GM12878 (cell line): ENCODE measurements around the gene GIGYF1. TPM values are rescaled to one million over a fixed set of nuclear protein-coding genes. Genes with fewer than 3 reads are reported as not detected.
A peak's percentile ranks its signal among the peaks of the same experiment; 100 is the strongest.

ENCODE experiments used
- ATAC-seq: fragments of 200-7000 bp; cut with Tn5 transposase; 3 replicates; pipeline ENCODE4 v1.9.1; 2020; ENCODE audit warnings: mild to moderate bottlenecking, moderate library complexity
- BruUV-seq: library from RNA; stranded (reverse); fragments of 400-500 nt; replicated peaks from 2 replicates; lab custom pipeline; 2021; lab: Mats Ljungman, UMichigan
- CTCF ChIA-PET: fragments of 300-600 bp; sonication (Branson Sonifier 250); formaldehyde crosslinking; extraction: SDS; loops from one replicate; lab custom pipeline; 2021; ENCODE audit warnings: inconsistent platforms; lab: Yijun Ruan, JAX
- POLR2A ChIA-PET: fragments of 350-600 bp; formaldehyde crosslinking; extraction: SDS; loops from one replicate; lab custom pipeline; 2021; ENCODE audit warnings: inconsistent platforms; lab: Charles Lee
- RAD21 ChIA-PET: fragments of 300-600 bp; sonication (Branson Sonifier 250); formaldehyde crosslinking; loops from one replicate; lab custom pipeline; 2023; ENCODE audit warnings: antibody characterized with exemption; ENCODE audit not compliant: unreplicated experiment; lab: Charles Lee
- SMC1A ChIA-PET: fragments of 300-600 bp; sonication (Branson Sonifier 250); formaldehyde crosslinking; loops from one replicate; lab custom pipeline; 2023; ENCODE audit not compliant: unreplicated experiment, uncharacterized antibody; lab: Charles Lee
- DNase-seq: peaks from one replicate; pipeline ENCODE4 v3.0.0-alpha.2; 2011; ENCODE audit warnings: low read depth, low spot score
- FAIRE-seq: peaks from 3 replicates; lab custom pipeline; 2011; peaks lifted over from hg19 to GRCh38; lab: Jason Lieb, UNC
- H2AFZ ChIP-seq: 2 replicates; pipeline ENCODE4 v1.6.0; 2011; ENCODE audit warnings: low read depth, low read length, control low read depth; ENCODE audit not compliant: control insufficient read depth
- H3K27ac ChIP-seq: 2 replicates; pipeline ENCODE4 v1.5.1; 2011; ENCODE audit warnings: control low read depth; ENCODE audit not compliant: control insufficient read depth, insufficient read depth
- H3K27me3 ChIP-seq, 2 experiments: replicated peaks in 1 of 2; 2 replicates each; pipeline versions ENCODE4 v1.6.0 to v1.6.1; 2011; ENCODE audit warnings: low read length in 1 of 2; ENCODE audit not compliant: control insufficient read depth in 2 of 2, insufficient read depth in 2 of 2
- H3K36me3 ChIP-seq, 2 experiments: 2 replicates each; pipeline ENCODE4 v1.5.1; 2011; ENCODE audit warnings: low read length in 1 of 2; ENCODE audit not compliant: control insufficient read depth in 2 of 2, insufficient read depth in 2 of 2
- H3K4me1 ChIP-seq: 2 replicates; pipeline ENCODE4 v1.6.1; 2011; ENCODE audit warnings: mild to moderate bottlenecking, low read length, moderate library complexity, mixed read lengths; ENCODE audit not compliant: control insufficient read depth, insufficient read depth
- H3K4me2 ChIP-seq: 2 replicates; pipeline ENCODE4 v1.6.0; 2011; ENCODE audit warnings: control low read depth; ENCODE audit not compliant: control insufficient read depth, insufficient read depth
- H3K4me3 ChIP-seq: fragments of 200-600 bp; sonication (generic); 2 replicates; pipeline ENCODE4 v1.5.1; 2016
- H3K79me2 ChIP-seq: 2 replicates; pipeline ENCODE4 v1.6.0; 2011; ENCODE audit warnings: low read length; ENCODE audit not compliant: control insufficient read depth, insufficient read depth
- H3K9ac ChIP-seq: 2 replicates; pipeline ENCODE4 v1.8.0; 2011; ENCODE audit warnings: low read length, control low read depth, mixed read lengths; ENCODE audit not compliant: control insufficient read depth, insufficient read depth
- H3K9me3 ChIP-seq: replicated peaks from 3 replicates; pipeline ENCODE4 v1.5.1; 2011; ENCODE audit warnings: mild to moderate bottlenecking, low read length; ENCODE audit not compliant: control insufficient read depth, insufficient read depth
- H4K20me1 ChIP-seq: 2 replicates; pipeline ENCODE4 v1.6.0; 2011; ENCODE audit not compliant: control insufficient read depth, insufficient read depth
- MEF2B ChIP-seq: fragments of 450-650 bp; IDR thresholded peaks from 2 replicates; pipeline ENCODE4 v1.6.1; 2018; ENCODE audit warnings: mild to moderate bottlenecking, moderate library complexity; ENCODE audit not compliant: partially characterized antibody, poor library complexity, severe bottlenecking
- WGBS: methylation state at CpG from one replicate; pipeline ENCODE4 v1.1.6; 2016; ENCODE audit warnings: low lambda C conversion rate; ENCODE audit not compliant: insufficient replicate concordance, insufficient coverage; ENCODE audit errors: missing lambda C conversion rate; 5-methylcytosine and 5-hydroxymethylcytosine counted together
- in situ Hi-C: fragments of 300-500 bp; cut with MboI; formaldehyde crosslinking; loops from 9 replicates; pipeline ENCODE4 v1.14.3; 2018; ENCODE audit warnings: mixed read lengths
- intact Hi-C: fragments of 100-400 bp; cut with micrococcal nuclease; formaldehyde crosslinking; loops from one replicate; pipeline ENCODE4 v1.14.2; 2022; ENCODE audit not compliant: unreplicated experiment
- polyA plus RNA-seq, 11 experiments: library from polyadenylated mRNA; depleted of rRNA in 4 of 11; unstranded in 6 of 11; stranded (reverse) in 5 of 11; fragments of >200 nt; fragmentation: Nextera tagmentation in 4 of 11; fragmentation: Illumina TruSeq in 1 of 11; extraction: Ambion mirVana in 4 of 11; extraction: Trizol in 1 of 11; gene quantifications; 1 replicate in 1 of 11; 2 replicates in 10 of 11; pipeline versions ENCODE4 v1.2.1 to v1.2.3, GENCODE V29; 2011 to 2016; ENCODE audit warnings: inconsistent platforms in 2 of 11, missing spikeins in 2 of 11, low read depth in 1 of 11
- total RNA-seq, 4 experiments: library from RNA; depleted of rRNA in 3 of 4; stranded (reverse); fragments of >200 nt in 3 of 4; fragmentation: Illumina TruSeq in 1 of 4; extraction: Trizol in 1 of 4; gene quantifications; 2 replicates each; pipeline versions ENCODE4 v1.2.1 to v1.2.3, GENCODE V29; 2013 to 2021
- TF ChIP-seq, protein P1 (sequence below): fragments of 450-650 bp; IDR thresholded peaks from 2 replicates; pipeline ENCODE4 v1.6.1; 2017; ENCODE audit warnings: mild to moderate bottlenecking, moderate library complexity

GIGYF1 gene
- total and polyA plus RNA-seq, 10 of the 15 experiments (the other 5 are each of a cell fraction or from before 2014, with no cell fraction given): 0.31 to 47.2 (median 9.9) TPM

DNA sequence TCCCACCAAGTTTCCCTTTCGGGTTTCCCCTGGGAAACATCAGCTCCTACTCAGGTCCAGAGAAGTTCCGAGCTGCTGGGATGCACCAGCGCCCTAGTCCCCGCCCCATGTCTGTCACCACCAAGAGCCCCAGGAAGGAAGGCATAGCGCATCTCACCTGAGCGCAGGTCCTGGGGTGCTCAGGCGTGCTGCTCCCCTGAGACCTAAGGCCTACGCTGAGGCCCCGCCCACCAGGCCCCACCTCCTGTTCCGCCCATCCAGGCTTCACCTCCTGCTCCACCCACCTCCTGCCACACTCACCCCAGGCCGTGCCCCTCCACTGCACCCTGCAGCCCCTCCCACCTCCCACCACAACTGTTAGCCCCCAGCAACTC lies 51.5 kb downstream of the GIGYF1 start:
- DNase-seq (no peak), FAIRE-seq (peak; percentile 38), ATAC-seq (peak; percentile 97)
- ChIA-PET SMC1A (no interaction called here), CTCF (interaction anchor here (1.2 to 1.4 kb wide), 2 partner anchors 9 to 49 kb away, joined by 6 to 8 read pairs; no protein-coding TSS in a partner anchor), RAD21 (no interaction called here), POLR2A (no interaction called here)
- H3K9ac ChIP-seq: no peak overlapping the region
- H3K27me3 ChIP-seq: no peaks in the 10 kb centered on the region; a peak in 2 of 4 replicates
- intact Hi-C loops (no loop called here), in situ Hi-C loops (no loop called here)
- H3K4me1 ChIP-seq: no peaks in the 10 kb centered on the region; the same call in 1 of the 2 replicates
- no TSS peak for BruUV-seq
- no peak overlapping the region for H3K27ac ChIP-seq
- H4K20me1 ChIP-seq: no peaks in the 10 kb centered on the region
- H3K79me2 ChIP-seq: no peaks in the 10 kb centered on the region
- H3K36me3 ChIP-seq: no peaks in the 10 kb centered on the region
- H3K9me3 ChIP-seq: no peaks in the 10 kb centered on the region
- no peak overlapping the region for H3K4me2 ChIP-seq
- WGBS: 0% methylated on average over 11 of the region's 11 CpGs
- peak overlapping the region; percentile 19 for H2AFZ ChIP-seq
- H3K4me3 ChIP-seq: no peak overlapping the region
- TF ChIP-seq, protein P1, sequence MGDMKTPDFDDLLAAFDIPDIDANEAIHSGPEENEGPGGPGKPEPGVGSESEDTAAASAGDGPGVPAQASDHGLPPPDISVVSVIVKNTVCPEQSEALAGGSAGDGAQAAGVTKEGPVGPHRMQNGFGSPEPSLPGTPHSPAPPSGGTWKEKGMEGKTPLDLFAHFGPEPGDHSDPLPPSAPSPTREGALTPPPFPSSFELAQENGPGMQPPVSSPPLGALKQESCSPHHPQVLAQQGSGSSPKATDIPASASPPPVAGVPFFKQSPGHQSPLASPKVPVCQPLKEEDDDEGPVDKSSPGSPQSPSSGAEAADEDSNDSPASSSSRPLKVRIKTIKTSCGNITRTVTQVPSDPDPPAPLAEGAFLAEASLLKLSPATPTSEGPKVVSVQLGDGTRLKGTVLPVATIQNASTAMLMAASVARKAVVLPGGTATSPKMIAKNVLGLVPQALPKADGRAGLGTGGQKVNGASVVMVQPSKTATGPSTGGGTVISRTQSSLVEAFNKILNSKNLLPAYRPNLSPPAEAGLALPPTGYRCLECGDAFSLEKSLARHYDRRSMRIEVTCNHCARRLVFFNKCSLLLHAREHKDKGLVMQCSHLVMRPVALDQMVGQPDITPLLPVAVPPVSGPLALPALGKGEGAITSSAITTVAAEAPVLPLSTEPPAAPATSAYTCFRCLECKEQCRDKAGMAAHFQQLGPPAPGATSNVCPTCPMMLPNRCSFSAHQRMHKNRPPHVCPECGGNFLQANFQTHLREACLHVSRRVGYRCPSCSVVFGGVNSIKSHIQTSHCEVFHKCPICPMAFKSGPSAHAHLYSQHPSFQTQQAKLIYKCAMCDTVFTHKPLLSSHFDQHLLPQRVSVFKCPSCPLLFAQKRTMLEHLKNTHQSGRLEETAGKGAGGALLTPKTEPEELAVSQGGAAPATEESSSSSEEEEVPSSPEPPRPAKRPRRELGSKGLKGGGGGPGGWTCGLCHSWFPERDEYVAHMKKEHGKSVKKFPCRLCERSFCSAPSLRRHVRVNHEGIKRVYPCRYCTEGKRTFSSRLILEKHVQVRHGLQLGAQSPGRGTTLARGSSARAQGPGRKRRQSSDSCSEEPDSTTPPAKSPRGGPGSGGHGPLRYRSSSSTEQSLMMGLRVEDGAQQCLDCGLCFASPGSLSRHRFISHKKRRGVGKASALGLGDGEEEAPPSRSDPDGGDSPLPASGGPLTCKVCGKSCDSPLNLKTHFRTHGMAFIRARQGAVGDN: no peak
- peak; percentile 80 for TF ChIP-seq MEF2B
